ENCODE measurements around the gene ABTB2. TPM values are rescaled to one million over a fixed set of nuclear protein-coding genes. Genes with fewer than 3 reads are reported as not detected.

Gene ABTB2
- polyA plus RNA-seq, 1 donor (not counting 4 experiments of a cell fraction or from before 2014, with no cell fraction given), result 1.0 TPM

DNA sequence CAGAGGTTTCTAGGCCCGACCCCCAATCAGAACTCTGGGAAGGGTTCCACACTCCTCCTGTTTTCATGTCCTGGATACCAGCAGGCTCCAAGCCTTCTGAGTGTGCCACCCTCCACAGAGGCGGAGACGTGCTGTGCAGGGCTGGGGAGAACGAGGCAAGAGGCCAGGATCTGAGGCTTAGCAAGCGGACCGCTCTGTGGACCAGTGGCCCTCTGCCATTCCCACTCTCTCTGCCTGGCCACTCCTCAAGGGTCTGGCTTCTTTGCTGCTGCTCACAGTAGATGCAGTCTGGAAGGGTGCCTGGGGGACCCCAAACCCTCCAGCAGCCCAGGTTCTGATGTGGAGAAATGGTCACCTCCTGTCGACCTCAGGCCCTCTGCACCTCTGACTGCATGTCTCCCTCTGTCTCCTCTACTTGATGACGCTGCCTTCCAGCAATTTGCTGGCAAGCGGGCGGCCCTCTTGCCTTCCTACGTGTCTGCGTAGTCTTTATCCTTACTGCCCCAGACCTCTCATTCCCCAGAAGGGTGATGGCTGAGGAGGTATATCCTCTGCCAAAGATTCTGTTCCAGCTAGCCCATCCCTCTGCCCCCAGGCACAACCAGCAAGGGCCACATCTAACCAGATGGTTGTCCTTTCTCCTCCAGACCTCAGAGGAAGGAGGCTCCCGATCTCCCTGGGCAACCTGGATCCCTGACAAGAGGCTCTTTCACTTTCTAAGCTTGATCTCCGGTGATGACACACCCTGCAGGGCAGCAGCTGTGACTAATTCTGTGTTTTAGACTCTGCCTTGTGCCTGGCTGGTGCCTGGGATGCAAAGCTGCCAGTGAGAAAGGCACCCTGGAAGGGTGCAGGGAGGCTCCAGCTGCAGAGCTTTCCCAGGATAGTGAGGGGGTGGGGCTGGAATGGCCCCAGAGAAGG, 165.1 kb downstream of the ABTB2 start:
- peak overlapping the region in 2 of 3 experiments; percentile 33 to 69 for H3K4me3 ChIP-seq (ENCODE audit: control insufficient read depth in 2 of 3, extremely low read depth in 1 of 3, insufficient read depth in 2 of 3, low read depth in 1 of 3, low read length in 3 of 3)
- TF ChIP-seq, protein P1, sequence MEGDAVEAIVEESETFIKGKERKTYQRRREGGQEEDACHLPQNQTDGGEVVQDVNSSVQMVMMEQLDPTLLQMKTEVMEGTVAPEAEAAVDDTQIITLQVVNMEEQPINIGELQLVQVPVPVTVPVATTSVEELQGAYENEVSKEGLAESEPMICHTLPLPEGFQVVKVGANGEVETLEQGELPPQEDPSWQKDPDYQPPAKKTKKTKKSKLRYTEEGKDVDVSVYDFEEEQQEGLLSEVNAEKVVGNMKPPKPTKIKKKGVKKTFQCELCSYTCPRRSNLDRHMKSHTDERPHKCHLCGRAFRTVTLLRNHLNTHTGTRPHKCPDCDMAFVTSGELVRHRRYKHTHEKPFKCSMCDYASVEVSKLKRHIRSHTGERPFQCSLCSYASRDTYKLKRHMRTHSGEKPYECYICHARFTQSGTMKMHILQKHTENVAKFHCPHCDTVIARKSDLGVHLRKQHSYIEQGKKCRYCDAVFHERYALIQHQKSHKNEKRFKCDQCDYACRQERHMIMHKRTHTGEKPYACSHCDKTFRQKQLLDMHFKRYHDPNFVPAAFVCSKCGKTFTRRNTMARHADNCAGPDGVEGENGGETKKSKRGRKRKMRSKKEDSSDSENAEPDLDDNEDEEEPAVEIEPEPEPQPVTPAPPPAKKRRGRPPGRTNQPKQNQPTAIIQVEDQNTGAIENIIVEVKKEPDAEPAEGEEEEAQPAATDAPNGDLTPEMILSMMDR (optimal IDR thresholded peaks at IDR 0.05 in 1 of 3, IDR thresholded peaks at IDR 0.05 in 1 of 3, conservative IDR thresholded peaks at IDR 0.05 in 1 of 3; ENCODE audit: extremely low read depth in 1 of 3, insufficient read depth in 2 of 3, low read length in 3 of 3), result no peak
- no peak for TF ChIP-seq EZH2 (IDR thresholded peaks at IDR 0.05; ENCODE audit: low read length)
- H3K9ac ChIP-seq (ENCODE audit: control insufficient read depth, extremely low read depth, insufficient read depth, low read length), result peak overlapping the region; percentile 58
- no peaks in the 10 kb centered on the region for H4K20me1 ChIP-seq (ENCODE audit: control insufficient read depth, extremely low read depth, insufficient read depth, low read length)
- no peaks in the 10 kb centered on the region for H3K9me3 ChIP-seq (ENCODE audit: control insufficient read depth, low read depth, low read length)
- no peaks in the 10 kb centered on the region for H3K36me3 ChIP-seq (ENCODE audit: control insufficient read depth in 2 of 2, extremely low read depth in 1 of 2, insufficient read depth in 2 of 2, low read length in 2 of 2)
- H3K79me2 ChIP-seq (ENCODE audit: control insufficient read depth, insufficient read depth, low read length), result no peaks in the 10 kb centered on the region
- peak overlapping the region; percentile 78 for H3K4me2 ChIP-seq (ENCODE audit: control insufficient read depth, extremely low read depth, insufficient read depth, low read depth, low read length)
- dilution Hi-C loops (cut with MboI; ENCODE audit: extremely low pct_ligation_motif_present, low sequenced_read_pairs), result no loop called here
- peaks cover 17% of the 10 kb centered on the region for H3K4me1 ChIP-seq (ENCODE audit: control insufficient read depth, extremely low read depth, insufficient read depth, low read length)
- peak; percentile 93 for DNase-seq (ENCODE audit: low read depth, low spot score)
- peak overlapping the region; percentile 83 for H2AFZ ChIP-seq (ENCODE audit: control insufficient read depth, low read length)
- peaks cover 3% of the 10 kb centered on the region for H3K9me1 ChIP-seq (ENCODE audit: control insufficient read depth, extremely low read depth, insufficient read depth, low read length)
- FAIRE-seq, result peak; percentile 96
- H3K27ac ChIP-seq (ENCODE audit: control insufficient read depth, insufficient read depth, low read length), result peak overlapping the region; percentile 61
- H3K27me3 ChIP-seq (ENCODE audit: control insufficient read depth, extremely low read depth, insufficient read depth, low read length), result no peaks in the 10 kb centered on the region

DNA sequence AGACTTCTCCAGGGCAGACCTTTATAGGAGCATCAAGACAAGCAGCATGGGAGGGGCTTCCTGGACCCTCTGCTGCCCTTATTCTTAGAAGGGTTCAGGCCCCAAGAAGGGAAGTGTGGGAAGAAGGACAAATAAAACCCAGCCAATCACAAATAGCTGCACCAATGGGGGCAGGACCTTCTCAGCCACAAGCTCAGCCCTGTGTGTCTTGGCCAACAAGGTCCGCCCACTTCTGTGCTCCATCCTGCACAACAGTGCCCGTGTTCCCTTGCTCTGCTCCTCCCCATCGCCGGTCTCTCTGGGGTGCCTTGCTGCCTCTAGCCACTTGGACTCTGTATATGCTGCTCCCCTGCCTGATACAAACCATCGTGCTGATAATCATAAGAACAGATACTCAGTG, 166.2 kb downstream of the ABTB2 start:
- no peak overlapping the region for H3K27ac ChIP-seq (ENCODE audit: control insufficient read depth, insufficient read depth, low read length)
- no peaks in the 10 kb centered on the region for H3K9me3 ChIP-seq (ENCODE audit: control insufficient read depth, low read depth, low read length)
- H2AFZ ChIP-seq (ENCODE audit: control insufficient read depth, low read length), result no peak overlapping the region
- no peaks in the 10 kb centered on the region for H3K79me2 ChIP-seq (ENCODE audit: control insufficient read depth, insufficient read depth, low read length)
- H3K9me1 ChIP-seq (ENCODE audit: control insufficient read depth, extremely low read depth, insufficient read depth, low read length), result peaks cover 3% of the 10 kb centered on the region
- dilution Hi-C loops (cut with MboI; ENCODE audit: extremely low pct_ligation_motif_present, low sequenced_read_pairs), result no loop called here
- no peak overlapping the region for H3K4me2 ChIP-seq (ENCODE audit: control insufficient read depth, extremely low read depth, insufficient read depth, low read depth, low read length)
- TF ChIP-seq, protein P1 (optimal IDR thresholded peaks at IDR 0.05 in 1 of 3, IDR thresholded peaks at IDR 0.05 in 1 of 3, conservative IDR thresholded peaks at IDR 0.05 in 1 of 3; ENCODE audit: extremely low read depth in 1 of 3, insufficient read depth in 2 of 3, low read length in 3 of 3), result no peak
- no peak for TF ChIP-seq EZH2 (IDR thresholded peaks at IDR 0.05; ENCODE audit: low read length)
- H3K4me1 ChIP-seq (ENCODE audit: control insufficient read depth, extremely low read depth, insufficient read depth, low read length), result peaks cover 17% of the 10 kb centered on the region
- H3K9ac ChIP-seq (ENCODE audit: control insufficient read depth, extremely low read depth, insufficient read depth, low read length), result no peak overlapping the region
- FAIRE-seq (no peak), DNase-seq (ENCODE audit: low read depth, low spot score) (no peak)
- H4K20me1 ChIP-seq (ENCODE audit: control insufficient read depth, extremely low read depth, insufficient read depth, low read length), result no peaks in the 10 kb centered on the region
- H3K36me3 ChIP-seq (ENCODE audit: control insufficient read depth in 2 of 2, extremely low read depth in 1 of 2, insufficient read depth in 2 of 2, low read length in 2 of 2), result no peaks in the 10 kb centered on the region
- no peaks in the 10 kb centered on the region for H3K27me3 ChIP-seq (ENCODE audit: control insufficient read depth, extremely low read depth, insufficient read depth, low read length)
- no peak overlapping the region for H3K4me3 ChIP-seq (ENCODE audit: control insufficient read depth in 2 of 3, extremely low read depth in 1 of 3, insufficient read depth in 2 of 3, low read depth in 1 of 3, low read length in 3 of 3)

Measured in keratinocyte (primary cell).